Fibroblast of upper back skin (primary cell): ENCODE data around the gene NXPH1.
A peak's percentile ranks its signal among the peaks of the same experiment; 100 is the strongest.

Experiments
- DNase-seq: peaks from one replicate; pipeline ENCODE4 v3.0.0-alpha.2; 2013

The NXPH1 gene

GRCh38 chr7:8437606-8438005 lies 4.2 kb downstream of the NXPH1 start:
- no peak for DNase-seq

GRCh38 chr7:8440670-8441069 lies 7.3 kb downstream of the NXPH1 start:
- DNase-seq = no peak

GRCh38 chr7:8441106-8441965 lies 7.9 kb downstream of the NXPH1 start:
- no peak for DNase-seq

- DNase-seq = no peak
These were observed 8.8 kb downstream of the NXPH1 start for GRCh38 chr7:8442051-8442813.

GRCh38 chr7:8442814-8443304 lies 9.4 kb downstream of the NXPH1 start:
- peak; percentile 9 for DNase-seq

- DNase-seq = no peak
These were observed 10.4 kb downstream of the NXPH1 start for GRCh38 chr7:8443576-8444467.

GRCh38 chr7:8444468-8444769 lies 11.0 kb downstream of the NXPH1 start:
- DNase-seq = no peak

GRCh38 chr7:8453535-8453934 lies 20.1 kb downstream of the NXPH1 start:
- DNase-seq = no peak

GRCh38 chr7:8455426-8455825 lies 22.0 kb downstream of the NXPH1 start:
- DNase-seq = no peak

GRCh38 chr7:8462309-8462708 lies 28.9 kb downstream of the NXPH1 start:
- no peak for DNase-seq

- DNase-seq = no peak
These were observed 31.9 kb downstream of the NXPH1 start for GRCh38 chr7:8465338-8465737.

- no peak for DNase-seq
These were observed 47.1 kb downstream of the NXPH1 start for GRCh38 chr7:8480527-8480926.

GRCh38 chr7:8481096-8481495 lies 47.7 kb downstream of the NXPH1 start:
- DNase-seq = no peak

GRCh38 chr7:8481752-8482446 lies 48.5 kb downstream of the NXPH1 start:
- no peak for DNase-seq

GRCh38 chr7:8490391-8491045 lies 57.1 kb downstream of the NXPH1 start:
- DNase-seq = no peak

- DNase-seq = no peak
These were observed 57.7 kb downstream of the NXPH1 start for GRCh38 chr7:8491106-8491505.

GRCh38 chr7:8491544-8492489 lies 58.4 kb downstream of the NXPH1 start:
- DNase-seq = no peak

GRCh38 chr7:8499128-8499527 lies 65.7 kb downstream of the NXPH1 start:
- no peak for DNase-seq

GRCh38 chr7:8500286-8500685 lies 66.9 kb downstream of the NXPH1 start:
- DNase-seq = no peak

- DNase-seq = no peak
These were observed 74.2 kb downstream of the NXPH1 start for GRCh38 chr7:8507566-8507965.

- DNase-seq = no peak
These were observed 76.2 kb downstream of the NXPH1 start for GRCh38 chr7:8509621-8510020.
